Sigmoid colon (tissue), 7 donors: ENCODE measurements around the gene CBX2. TPM values are rescaled to one million over a fixed set of nuclear protein-coding genes. Genes with fewer than 3 reads are reported as not detected.
"Not testable (repeated sequence)": the region's sequence is repeated elsewhere in the genome, so short reads cannot be mapped to it uniquely, and the experiment has no call there.

Experiments
- DNase-seq: peaks from one replicate; pipeline ENCODE4 v3.0.0-alpha.2; 2019
- H3K27ac ChIP-seq, 4 donors: fragments of 200-600 bp; sonication (generic); one replicate each; pipeline ENCODE4 v1.5.1; 2016 to 2019; ENCODE audit warnings: mild to moderate bottlenecking in 1 of 4
- H3K27me3 ChIP-seq, 3 donors: fragments of 200-600 bp; sonication (generic); one replicate each; pipeline ENCODE4 v1.5.1; 2019; ENCODE audit warnings: mild to moderate bottlenecking in 1 of 3
- H3K36me3 ChIP-seq, 4 donors: fragments of 200-600 bp; sonication (generic); one replicate each; pipeline ENCODE4 v1.5.1; 2016 to 2019
- H3K4me1 ChIP-seq, 4 donors: fragments of 200-600 bp; sonication (generic); one replicate each; pipeline ENCODE4 v1.5.1; 2017 to 2019
- H3K4me3 ChIP-seq, 4 donors: fragments of 200-600 bp; sonication (generic); one replicate each; pipeline ENCODE4 v1.5.1; 2017 to 2019; ENCODE audit warnings: mild to moderate bottlenecking in 2 of 4, moderate library complexity in 1 of 4
- H3K9me3 ChIP-seq, 4 donors: fragments of 200-600 bp in 3 of 4; sonication (generic) in 3 of 4; one replicate each; pipeline versions ENCODE4 v1.5.1 to v1.6.1; 2013 to 2019
- EP300 ChIP-seq, 4 donors: sonication (generic); formaldehyde crosslinking; IDR thresholded peaks; one replicate each; pipeline ENCODE4 v1.6.1; 2017; ENCODE audit warnings: antibody characterized with exemption in 4 of 4
- POLR2A ChIP-seq, 2 donors: fragments of 450-650 bp; IDR thresholded peaks; one replicate each; pipeline ENCODE4 v1.6.1; 2016; ENCODE audit warnings: antibody characterized with exemption in 2 of 2, mild to moderate bottlenecking in 2 of 2, moderate library complexity in 2 of 2
- POLR2AphosphoS5 ChIP-seq, 4 donors: sonication (generic); formaldehyde crosslinking; IDR thresholded peaks; one replicate each; pipeline ENCODE4 v1.6.1; 2017; ENCODE audit warnings: antibody characterized with exemption in 4 of 4
- WGBS, 2 donors: extraction: QIAGEN DNeasy Blood & Tissue Kit; methylation state at CpG; one replicate each; pipeline ENCODE4 v1.1.7; 2013; 5-methylcytosine and 5-hydroxymethylcytosine counted together
- intact Hi-C: fragments of 100-400 bp; cut with DNase I; formaldehyde crosslinking; loops from one replicate; pipeline ENCODE4 v1.15.1; 2023
- polyA plus RNA-seq, 3 donors: library from polyadenylated mRNA; stranded (reverse); fragments of 200-250 nt; gene quantifications; one replicate each; pipeline ENCODE4 v1.2.3, GENCODE V29; 2013
- total RNA-seq, 4 donors: library from RNA; depleted of rRNA; stranded (reverse); fragments of >200 nt; gene quantifications; one replicate each; pipeline ENCODE4 v1.1.0, GENCODE V29; 2016
- TF ChIP-seq, protein P1 (sequence below), 4 experiments: fragments of 450-650 bp in 3 of 4; fragments of 200-600 bp in 1 of 4; IDR thresholded peaks; one replicate each; pipeline ENCODE4 v1.5.1; 2016 to 2019; ENCODE audit warnings: antibody characterized with exemption in 4 of 4, mild to moderate bottlenecking in 3 of 4, moderate library complexity in 2 of 4
- donor health status: healthy with polysubstance abuse.
- donor health status: Bipolar disorder and iron deficiency.
- donor health status: healthy.

The CBX2 gene
- total and polyA plus RNA-seq, 7 donors, result under 0.01 to 2.0 (median 0.34) TPM; not detected in 1

- Histone ChIP-seq H3K4me3 (no peak overlapping the region), H3K27ac (no peak overlapping the region), H3K36me3 (no peaks in the 10 kb centered on the region), H3K27me3 (peaks cover 0 to 5% (median 0%) of the 10 kb centered on the region in 3 donors), H3K4me1 (no peaks in the 10 kb centered on the region), H3K9me3 (no peaks in the 10 kb centered on the region)
- no peak for DNase-seq
- TF ChIP-seq POLR2A (IDR thresholded peaks at IDR 0.05), result no peak
- intact Hi-C loops, result no loop called here
- 75 to 88% methylated on average over 19 of the region's 19 CpGs for WGBS, 2 donors
Measured at GRCh38 chr17:79761894-79762589, 15.9 kb upstream of the CBX2 start.

DNA sequence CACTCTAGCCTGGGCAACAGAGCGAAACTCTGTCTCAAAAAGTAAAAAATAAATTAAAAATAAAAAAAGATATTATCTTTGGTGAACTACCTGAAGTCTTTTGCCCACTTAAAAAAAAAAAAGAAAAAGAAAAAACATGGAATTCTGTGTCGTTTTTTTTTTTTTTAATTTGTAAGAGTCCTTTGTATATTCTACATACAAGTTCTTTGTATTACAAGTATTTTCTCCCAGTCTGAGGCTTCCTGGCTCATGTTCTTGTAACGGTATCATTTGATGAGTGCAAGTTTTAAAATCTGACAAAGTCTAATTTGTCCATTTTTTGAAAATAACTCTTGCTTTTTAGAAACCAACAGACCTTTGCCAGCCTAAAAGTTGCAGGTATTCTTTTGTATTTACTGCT is 12.2 kb upstream of the CBX2 start:
- peaks cover 0 to 5% (median 0%) of the 10 kb centered on the region in 3 donors for H3K27me3 ChIP-seq
- TF ChIP-seq POLR2A (IDR thresholded peaks at IDR 0.05), result no peak
- no peak for TF ChIP-seq EP300 (IDR thresholded peaks at IDR 0.05)
- TF ChIP-seq, protein P1, sequence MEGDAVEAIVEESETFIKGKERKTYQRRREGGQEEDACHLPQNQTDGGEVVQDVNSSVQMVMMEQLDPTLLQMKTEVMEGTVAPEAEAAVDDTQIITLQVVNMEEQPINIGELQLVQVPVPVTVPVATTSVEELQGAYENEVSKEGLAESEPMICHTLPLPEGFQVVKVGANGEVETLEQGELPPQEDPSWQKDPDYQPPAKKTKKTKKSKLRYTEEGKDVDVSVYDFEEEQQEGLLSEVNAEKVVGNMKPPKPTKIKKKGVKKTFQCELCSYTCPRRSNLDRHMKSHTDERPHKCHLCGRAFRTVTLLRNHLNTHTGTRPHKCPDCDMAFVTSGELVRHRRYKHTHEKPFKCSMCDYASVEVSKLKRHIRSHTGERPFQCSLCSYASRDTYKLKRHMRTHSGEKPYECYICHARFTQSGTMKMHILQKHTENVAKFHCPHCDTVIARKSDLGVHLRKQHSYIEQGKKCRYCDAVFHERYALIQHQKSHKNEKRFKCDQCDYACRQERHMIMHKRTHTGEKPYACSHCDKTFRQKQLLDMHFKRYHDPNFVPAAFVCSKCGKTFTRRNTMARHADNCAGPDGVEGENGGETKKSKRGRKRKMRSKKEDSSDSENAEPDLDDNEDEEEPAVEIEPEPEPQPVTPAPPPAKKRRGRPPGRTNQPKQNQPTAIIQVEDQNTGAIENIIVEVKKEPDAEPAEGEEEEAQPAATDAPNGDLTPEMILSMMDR (IDR thresholded peaks at IDR 0.05), result no peak
- no peak for TF ChIP-seq POLR2AphosphoS5 (IDR thresholded peaks at IDR 0.05)
- H3K4me3 ChIP-seq, result no peak overlapping the region
- no peak for DNase-seq
- 71 to 88% methylated on average over 3 of the region's 3 CpGs for WGBS, 2 donors
- no peaks in the 10 kb centered on the region for H3K36me3 ChIP-seq
- intact Hi-C loops, result no loop called here
- H3K27ac ChIP-seq, result no peak overlapping the region
- no peaks in the 10 kb centered on the region for H3K9me3 ChIP-seq
- H3K4me1 ChIP-seq, result no peaks in the 10 kb centered on the region

GRCh38 chr17:79769570-79770506 is 8.1 kb upstream of the CBX2 start:
- no peaks in the 10 kb centered on the region for H3K36me3 ChIP-seq
- no peak overlapping the region for H3K4me3 ChIP-seq
- TF ChIP-seq, protein P1 (IDR thresholded peaks at IDR 0.05), result no peak
- TF ChIP-seq POLR2A (IDR thresholded peaks at IDR 0.05) (no peak), EP300 (IDR thresholded peaks at IDR 0.05) (no peak), POLR2AphosphoS5 (IDR thresholded peaks at IDR 0.05) (no peak)
- 78 to 86% methylated on average over 28 of the region's 28 CpGs for WGBS, 2 donors
- H3K27me3 ChIP-seq, result peaks cover 2 to 32% (median 20%) of the 10 kb centered on the region in 3 donors
- no peak for DNase-seq
- no peaks in the 10 kb centered on the region for H3K4me1 ChIP-seq
- intact Hi-C loops, result no loop called here
- H3K27ac ChIP-seq, result no peak overlapping the region
- no peaks in the 10 kb centered on the region for H3K9me3 ChIP-seq

DNA sequence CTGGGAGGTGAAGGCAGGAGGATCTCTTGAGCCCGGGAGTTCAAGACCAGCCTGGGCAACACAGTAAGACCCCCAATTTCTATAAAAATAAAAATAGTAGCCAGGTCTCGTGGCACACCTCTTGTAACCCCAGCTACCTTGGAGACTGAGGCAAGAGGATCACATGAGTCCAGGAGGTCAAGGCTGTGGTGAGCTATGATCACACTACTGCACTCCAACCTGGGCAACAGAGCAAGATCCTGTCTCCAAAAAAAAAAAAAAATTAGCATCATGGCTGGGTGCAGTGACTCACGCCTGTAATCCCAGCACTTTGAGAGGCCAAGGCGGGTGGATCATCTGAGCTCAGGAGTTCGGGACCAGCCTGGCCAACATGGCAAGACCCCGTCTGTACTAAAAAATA is 6.7 kb upstream of the CBX2 start:
- H3K36me3 ChIP-seq, result no peaks in the 10 kb centered on the region
- H3K27me3 ChIP-seq, result peaks cover 6 to 41% (median 34%) of the 10 kb centered on the region in 3 donors
- WGBS, 2 donors, result 85 to 89% methylated on average over 6 of the region's 6 CpGs
- no peak overlapping the region for H3K27ac ChIP-seq
- no peak overlapping the region for H3K4me3 ChIP-seq
- intact Hi-C loops, result no loop called here
- TF ChIP-seq POLR2A (IDR thresholded peaks at IDR 0.05) (no peak), EP300 (IDR thresholded peaks at IDR 0.05) (no peak), POLR2AphosphoS5 (IDR thresholded peaks at IDR 0.05) (no peak)
- TF ChIP-seq, protein P1 (IDR thresholded peaks at IDR 0.05), result no peak
- no peak for DNase-seq
- no peaks in the 10 kb centered on the region for H3K9me3 ChIP-seq
- no peaks in the 10 kb centered on the region for H3K4me1 ChIP-seq

DNA sequence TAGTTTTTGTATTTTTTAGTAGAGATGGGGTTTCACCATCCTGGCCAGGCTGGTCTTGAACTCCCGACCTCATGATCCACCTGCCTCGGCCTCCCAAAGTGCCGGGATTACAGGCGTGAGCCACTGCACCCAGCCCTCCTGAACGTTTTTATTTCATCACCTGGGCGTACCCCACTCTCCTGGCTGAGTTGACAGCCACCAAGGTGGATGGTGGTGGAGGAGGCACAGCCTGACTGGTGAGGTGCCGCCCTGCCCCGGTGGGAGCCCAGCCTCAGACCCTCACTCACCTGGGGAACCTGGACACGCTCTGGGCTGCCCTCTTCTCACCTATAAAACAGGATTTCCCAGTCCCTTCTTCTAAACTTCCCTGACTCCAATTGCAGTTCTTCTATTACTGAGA is 5.2 kb upstream of the CBX2 start:
- 47 to 83% methylated on average over 9 of the region's 9 CpGs for WGBS, 2 donors

More for the DNA sequence above, 5.2 kb upstream of the CBX2 start:
- intact Hi-C loops, DNase-seq, H3K27ac ChIP-seq, H3K4me3 ChIP-seq, H3K9me3 ChIP-seq, H3K36me3 ChIP-seq: not testable (repeated sequence)
- H3K27me3 ChIP-seq, result peaks cover 14 to 55% (median 47%) of the 10 kb centered on the region in 3 donors
- peaks cover 0 to 11% (median 7%) of the 10 kb centered on the region in 4 donors for H3K4me1 ChIP-seq
